GM12875 (cell line): ENCODE data around the gene C5orf15.
"Not testable (repeated sequence)": the region's sequence is repeated elsewhere in the genome, so short reads cannot be mapped to it uniquely, and the experiment has no call there.

ENCODE experiments used
- H3K4me3 ChIP-seq: one replicate; pipeline ENCODE4 v1.5.1; 2011; ENCODE audit warnings: low read depth, low read length, control low read depth
- CTCF ChIP-seq: IDR thresholded peaks from 2 replicates; pipeline ENCODE4 v1.5.1; 2011; ENCODE audit warnings: low read depth, mild to moderate bottlenecking, control low read depth, inconsistent platforms, low read length, moderate library complexity, borderline replicate concordance; ENCODE audit not compliant: insufficient read depth

Gene C5orf15

GRCh38 chr5:133962131-133962530, 6.3 kb downstream of the C5orf15 start:
- no peak overlapping the region for H3K4me3 ChIP-seq
- TF ChIP-seq CTCF, result no peak

GRCh38 chr5:133959643-133960042, 8.8 kb downstream of the C5orf15 start:
- no peak for TF ChIP-seq CTCF

GRCh38 chr5:133957591-133957990, 10.8 kb downstream of the C5orf15 start:
- no peak for TF ChIP-seq CTCF
- H3K4me3 ChIP-seq, result no peak overlapping the region

More at GRCh38 chr5:133959643-133960042, 8.8 kb downstream of the C5orf15 start:
- no peak overlapping the region for H3K4me3 ChIP-seq

- no peak overlapping the region for H3K4me3 ChIP-seq
- TF ChIP-seq CTCF, result no peak
These were observed 11.3 kb downstream of the C5orf15 start for GRCh38 chr5:133957080-133957479.

GRCh38 chr5:133956196-133956595, 12.2 kb downstream of the C5orf15 start:
- not testable (repeated sequence) for H3K4me3 ChIP-seq

- TF ChIP-seq CTCF, result no peak
- H3K4me3 ChIP-seq, result no peak overlapping the region
These were observed 14.8 kb downstream of the C5orf15 start for GRCh38 chr5:133953568-133954145.

GRCh38 chr5:133952729-133953567, 15.5 kb downstream of the C5orf15 start:
- no peak overlapping the region for H3K4me3 ChIP-seq
- TF ChIP-seq CTCF, result no peak
